ENCODE measurements around the gene TMEM178B.

TMEM178B gene

GRCh38 chr7:141151746-141152145, 77.9 kb downstream of the TMEM178B start:
- H3K4me3 ChIP-seq (ENCODE audit: low read length): no peak overlapping the region
- H3K36me3 ChIP-seq (ENCODE audit: insufficient read depth, low read depth, low read length): no peaks in the 10 kb centered on the region
- no peak overlapping the region for H3K9ac ChIP-seq (ENCODE audit: low read depth, low read length)
- no peaks in the 10 kb centered on the region for H3K9me3 ChIP-seq (ENCODE audit: insufficient read depth, low read depth, low read length)
- no peaks in the 10 kb centered on the region for H3K4me1 ChIP-seq (ENCODE audit: insufficient read depth, low read length)
- no peaks in the 10 kb centered on the region for H3K27me3 ChIP-seq (ENCODE audit: insufficient read depth, low read length)
- no peak overlapping the region for H3K27ac ChIP-seq (ENCODE audit: low read length)

GRCh38 chr7:141153231-141153630, 79.4 kb downstream of the TMEM178B start:
- Histone ChIP-seq H3K27me3 (ENCODE audit: insufficient read depth, low read length) (no peaks in the 10 kb centered on the region), H3K9ac (ENCODE audit: low read depth, low read length) (no peak overlapping the region), H3K9me3 (ENCODE audit: insufficient read depth, low read depth, low read length) (no peaks in the 10 kb centered on the region), H3K27ac (ENCODE audit: low read length) (no peak overlapping the region), H3K4me3 (ENCODE audit: low read length) (no peak overlapping the region), H3K36me3 (ENCODE audit: insufficient read depth, low read depth, low read length) (no peaks in the 10 kb centered on the region), H3K4me1 (ENCODE audit: insufficient read depth, low read length) (no peaks in the 10 kb centered on the region)

- Histone ChIP-seq H3K36me3 (ENCODE audit: insufficient read depth, low read depth, low read length) (no peaks in the 10 kb centered on the region), H3K4me3 (ENCODE audit: low read length) (no peak overlapping the region), H3K4me1 (ENCODE audit: insufficient read depth, low read length) (no peaks in the 10 kb centered on the region), H3K27me3 (ENCODE audit: insufficient read depth, low read length) (no peaks in the 10 kb centered on the region), H3K9me3 (ENCODE audit: insufficient read depth, low read depth, low read length) (no peaks in the 10 kb centered on the region), H3K27ac (ENCODE audit: low read length) (no peak overlapping the region), H3K9ac (ENCODE audit: low read depth, low read length) (no peak overlapping the region)
Observed at GRCh38 chr7:141154131-141154732, 80.4 kb downstream of the TMEM178B start.

- Histone ChIP-seq H3K9ac (ENCODE audit: low read depth, low read length) (no peak overlapping the region), H3K36me3 (ENCODE audit: insufficient read depth, low read depth, low read length) (no peaks in the 10 kb centered on the region), H3K27me3 (ENCODE audit: insufficient read depth, low read length) (no peaks in the 10 kb centered on the region), H3K4me1 (ENCODE audit: insufficient read depth, low read length) (no peaks in the 10 kb centered on the region), H3K27ac (ENCODE audit: low read length) (no peak overlapping the region), H3K4me3 (ENCODE audit: low read length) (no peak overlapping the region), H3K9me3 (ENCODE audit: insufficient read depth, low read depth, low read length) (no peaks in the 10 kb centered on the region)
Observed at GRCh38 chr7:141156407-141156806, 82.5 kb downstream of the TMEM178B start.

GRCh38 chr7:141157138-141157765, 83.4 kb downstream of the TMEM178B start:
- H3K27ac ChIP-seq (ENCODE audit: low read length): no peak overlapping the region
- no peak overlapping the region for H3K9ac ChIP-seq (ENCODE audit: low read depth, low read length)

GRCh38 chr7:141158561-141158960, 84.7 kb downstream of the TMEM178B start:
- Histone ChIP-seq H3K36me3 (ENCODE audit: insufficient read depth, low read depth, low read length) (no peaks in the 10 kb centered on the region), H3K9me3 (ENCODE audit: insufficient read depth, low read depth, low read length) (no peaks in the 10 kb centered on the region), H3K9ac (ENCODE audit: low read depth, low read length) (no peak overlapping the region), H3K4me3 (ENCODE audit: low read length) (no peak overlapping the region), H3K4me1 (ENCODE audit: insufficient read depth, low read length) (no peaks in the 10 kb centered on the region), H3K27me3 (ENCODE audit: insufficient read depth, low read length) (no peaks in the 10 kb centered on the region), H3K27ac (ENCODE audit: low read length) (no peak overlapping the region)

More at GRCh38 chr7:141157138-141157765, 83.4 kb downstream of the TMEM178B start:
- Histone ChIP-seq H3K27me3 (ENCODE audit: insufficient read depth, low read length) (no peaks in the 10 kb centered on the region), H3K36me3 (ENCODE audit: insufficient read depth, low read depth, low read length) (no peaks in the 10 kb centered on the region), H3K4me1 (ENCODE audit: insufficient read depth, low read length) (no peaks in the 10 kb centered on the region), H3K4me3 (ENCODE audit: low read length) (no peak overlapping the region), H3K9me3 (ENCODE audit: insufficient read depth, low read depth, low read length) (no peaks in the 10 kb centered on the region)

GRCh38 chr7:141160246-141160860, 86.5 kb downstream of the TMEM178B start:
- Histone ChIP-seq H3K27ac (ENCODE audit: low read length) (no peak overlapping the region), H3K4me1 (ENCODE audit: insufficient read depth, low read length) (no peaks in the 10 kb centered on the region), H3K9ac (ENCODE audit: low read depth, low read length) (no peak overlapping the region), H3K36me3 (ENCODE audit: insufficient read depth, low read depth, low read length) (no peaks in the 10 kb centered on the region), H3K9me3 (ENCODE audit: insufficient read depth, low read depth, low read length) (no peaks in the 10 kb centered on the region), H3K27me3 (ENCODE audit: insufficient read depth, low read length) (no peaks in the 10 kb centered on the region), H3K4me3 (ENCODE audit: low read length) (no peak overlapping the region)

- no peaks in the 10 kb centered on the region for H3K36me3 ChIP-seq (ENCODE audit: insufficient read depth, low read depth, low read length)
- no peak overlapping the region for H3K4me3 ChIP-seq (ENCODE audit: low read length)
- H3K27me3 ChIP-seq (ENCODE audit: insufficient read depth, low read length): no peaks in the 10 kb centered on the region
- no peak overlapping the region for H3K27ac ChIP-seq (ENCODE audit: low read length)
- no peaks in the 10 kb centered on the region for H3K4me1 ChIP-seq (ENCODE audit: insufficient read depth, low read length)
- no peaks in the 10 kb centered on the region for H3K9me3 ChIP-seq (ENCODE audit: insufficient read depth, low read depth, low read length)
- no peak overlapping the region for H3K9ac ChIP-seq (ENCODE audit: low read depth, low read length)
Observed at GRCh38 chr7:141161550-141162535, 88.0 kb downstream of the TMEM178B start.

GRCh38 chr7:141165521-141165920, 91.7 kb downstream of the TMEM178B start:
- no peaks in the 10 kb centered on the region for H3K27me3 ChIP-seq (ENCODE audit: insufficient read depth, low read length)
- no peak overlapping the region for H3K9ac ChIP-seq (ENCODE audit: low read depth, low read length)
- no peak overlapping the region for H3K27ac ChIP-seq (ENCODE audit: low read length)
- no peaks in the 10 kb centered on the region for H3K9me3 ChIP-seq (ENCODE audit: insufficient read depth, low read depth, low read length)
- H3K4me3 ChIP-seq (ENCODE audit: low read length): no peak overlapping the region
- no peaks in the 10 kb centered on the region for H3K36me3 ChIP-seq (ENCODE audit: insufficient read depth, low read depth, low read length)
- H3K4me1 ChIP-seq (ENCODE audit: insufficient read depth, low read length): no peaks in the 10 kb centered on the region

- no peaks in the 10 kb centered on the region for H3K27me3 ChIP-seq (ENCODE audit: insufficient read depth, low read length)
Observed at GRCh38 chr7:141166926-141167325, 93.1 kb downstream of the TMEM178B start.

GRCh38 chr7:141167381-141167964, 93.6 kb downstream of the TMEM178B start:
- Histone ChIP-seq H3K4me3 (ENCODE audit: low read length) (no peak overlapping the region), H3K27ac (ENCODE audit: low read length) (no peak overlapping the region), H3K4me1 (ENCODE audit: insufficient read depth, low read length) (no peaks in the 10 kb centered on the region), H3K9me3 (ENCODE audit: insufficient read depth, low read depth, low read length) (no peaks in the 10 kb centered on the region), H3K36me3 (ENCODE audit: insufficient read depth, low read depth, low read length) (no peaks in the 10 kb centered on the region), H3K9ac (ENCODE audit: low read depth, low read length) (no peak overlapping the region), H3K27me3 (ENCODE audit: insufficient read depth, low read length) (no peaks in the 10 kb centered on the region)

More at GRCh38 chr7:141166926-141167325, 93.1 kb downstream of the TMEM178B start:
- no peaks in the 10 kb centered on the region for H3K4me1 ChIP-seq (ENCODE audit: insufficient read depth, low read length)
- no peaks in the 10 kb centered on the region for H3K36me3 ChIP-seq (ENCODE audit: insufficient read depth, low read depth, low read length)
- no peaks in the 10 kb centered on the region for H3K9me3 ChIP-seq (ENCODE audit: insufficient read depth, low read depth, low read length)
- no peak overlapping the region for H3K4me3 ChIP-seq (ENCODE audit: low read length)
- H3K9ac ChIP-seq (ENCODE audit: low read depth, low read length): no peak overlapping the region
- no peak overlapping the region for H3K27ac ChIP-seq (ENCODE audit: low read length)

Data from iPS-20b (cell line).